K562 (cell line): ENCODE results near the gene ATG12. TPM values are rescaled to one million over a fixed set of nuclear protein-coding genes. Genes with fewer than 3 reads are reported as not detected.

Experiments
- CEBPB ChIP-seq: fragments of 450-650 bp; IDR thresholded peaks from 2 replicates; pipeline ENCODE4 v1.6.1; 2016; ENCODE audit warnings: missing genetic modification characterization, missing compliant biosample characterization
- HCFC1 ChIP-seq: IDR thresholded peaks from 2 replicates; pipeline ENCODE4 v1.6.1; 2012; ENCODE audit warnings: low read depth, low read length, improper control_type of control experiment
- KHSRP ChIP-seq: fragments of 450-650 bp; IDR thresholded peaks from 2 replicates; pipeline ENCODE4 v1.6.1; 2017
- SAFB2 ChIP-seq: fragments of 200-400 bp; formaldehyde crosslinking; IDR thresholded peaks from 2 replicates; pipeline ENCODE4 v1.6.1; 2018; ENCODE audit warnings: borderline replicate concordance, low read length, low read depth, moderate library complexity; ENCODE audit not compliant: severe bottlenecking
- SMARCA4 ChIP-seq: fragments of 450-650 bp; IDR thresholded peaks from 2 replicates; pipeline ENCODE4 v1.6.1; 2016
- ZNF696 ChIP-seq: fragments of 250-450 bp; sonication (Bioruptor Pico); conservative IDR thresholded peaks from 2 replicates; pipeline ENCODE4 v1.4.0; 2020; ENCODE audit warnings: mild to moderate bottlenecking, moderate library complexity
- polyA plus RNA-seq, 8 experiments: library from polyadenylated mRNA; depleted of rRNA in 4 of 8; stranded (reverse) in 5 of 8; unstranded in 3 of 8; fragments of >200 nt; fragmentation: Nextera tagmentation in 2 of 8; fragmentation: Illumina TruSeq in 1 of 8; extraction: Ambion mirVana in 2 of 8; extraction: Trizol in 1 of 8; gene quantifications; 2 replicates each; pipeline versions ENCODE4 v1.2.1 to v1.2.3, GENCODE V29; 2011 to 2014; ENCODE audit warnings: inconsistent platforms in 1 of 8, missing spikeins in 1 of 8
- total RNA-seq, 7 experiments: library from RNA; depleted of rRNA in 6 of 7; stranded (reverse); fragments of >200 nt in 6 of 7; fragmentation: Illumina TruSeq in 2 of 7; extraction: Trizol in 2 of 7; gene quantifications; 2 replicates each; pipeline versions ENCODE4 v1.2.1 to v1.2.3, GENCODE V29; 2011 to 2021; ENCODE audit warnings: low replicate concordance in 1 of 7
- TF ChIP-seq, protein P1 (sequence below), 2 experiments: fragments of 250-450 bp in 1 of 2; fragments of 450-650 bp in 1 of 2; sonication (Bioruptor Pico) in 1 of 2; IDR thresholded peaks; 2 replicates each; pipeline versions ENCODE4 v1.6.1 to v1.8.0; 2016 to 2021; ENCODE audit warnings: mild to moderate bottlenecking in 2 of 2, moderate library complexity in 2 of 2, missing compliant biosample characterization in 1 of 2, missing genetic modification characterization in 1 of 2
- TF ChIP-seq, protein P2 (sequence below): sonication (generic); formaldehyde crosslinking; IDR thresholded peaks from 2 replicates; pipeline ENCODE4 v1.8.0; 2022; ENCODE audit warnings: missing genetic modification reagents, mild to moderate bottlenecking, borderline replicate concordance
- TF ChIP-seq, protein P3 (sequence below): fragments of 150-350 bp; conservative IDR thresholded peaks from 2 replicates; pipeline ENCODE4 v1.6.1; 2014; ENCODE audit warnings: low read length

ATG12 gene
- total and polyA plus RNA-seq, 9 of the 15 experiments (the other 6 are each of a cell fraction or from before 2014, with no cell fraction given): 21.6 to 132 (median 61.3) TPM

DNA sequence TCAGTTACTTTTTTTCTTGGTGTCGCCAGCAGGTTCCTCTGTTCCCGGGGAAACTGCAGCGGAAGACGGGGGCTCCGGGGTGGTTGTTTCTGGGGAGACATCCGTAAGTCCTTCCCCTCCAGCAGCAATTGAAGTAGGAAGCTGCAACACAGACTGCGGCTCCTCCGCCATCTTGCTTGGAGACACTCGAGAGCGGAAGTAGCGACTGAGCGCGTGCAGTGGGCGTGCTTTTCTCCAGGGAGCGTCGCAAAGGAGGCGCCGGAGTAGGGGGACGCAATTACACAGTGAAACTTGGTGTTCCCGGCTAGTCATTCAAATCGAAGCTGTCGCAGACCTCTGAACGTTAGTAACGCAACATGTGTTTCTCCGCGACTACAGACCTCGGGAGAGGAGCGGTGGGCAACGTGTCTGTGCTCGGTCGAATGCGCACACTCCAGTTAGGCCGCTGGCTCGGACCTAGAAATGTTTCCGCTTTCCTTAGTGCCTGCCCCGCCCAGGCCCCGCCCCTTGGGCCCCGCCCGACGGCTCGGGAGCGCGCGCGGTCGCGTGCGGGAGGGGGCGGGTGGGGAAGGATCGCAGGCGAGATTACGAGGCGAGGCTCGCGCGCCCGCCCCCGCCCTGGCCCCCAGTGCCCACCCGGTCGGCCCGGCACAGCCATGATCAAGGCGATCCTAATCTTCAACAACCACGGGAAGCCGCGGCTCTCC is at the start of gene ATG12, which contains the start of gene AP3S1 (continued):
- TF ChIP-seq, protein P1, sequence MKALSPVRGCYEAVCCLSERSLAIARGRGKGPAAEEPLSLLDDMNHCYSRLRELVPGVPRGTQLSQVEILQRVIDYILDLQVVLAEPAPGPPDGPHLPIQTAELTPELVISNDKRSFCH (CRISPR knock-in tag; IDR thresholded peaks at IDR 0.05): no peak
- TF ChIP-seq, protein P1 (tag; IDR thresholded peaks at IDR 0.05): no peak
- TF ChIP-seq, protein P2, sequence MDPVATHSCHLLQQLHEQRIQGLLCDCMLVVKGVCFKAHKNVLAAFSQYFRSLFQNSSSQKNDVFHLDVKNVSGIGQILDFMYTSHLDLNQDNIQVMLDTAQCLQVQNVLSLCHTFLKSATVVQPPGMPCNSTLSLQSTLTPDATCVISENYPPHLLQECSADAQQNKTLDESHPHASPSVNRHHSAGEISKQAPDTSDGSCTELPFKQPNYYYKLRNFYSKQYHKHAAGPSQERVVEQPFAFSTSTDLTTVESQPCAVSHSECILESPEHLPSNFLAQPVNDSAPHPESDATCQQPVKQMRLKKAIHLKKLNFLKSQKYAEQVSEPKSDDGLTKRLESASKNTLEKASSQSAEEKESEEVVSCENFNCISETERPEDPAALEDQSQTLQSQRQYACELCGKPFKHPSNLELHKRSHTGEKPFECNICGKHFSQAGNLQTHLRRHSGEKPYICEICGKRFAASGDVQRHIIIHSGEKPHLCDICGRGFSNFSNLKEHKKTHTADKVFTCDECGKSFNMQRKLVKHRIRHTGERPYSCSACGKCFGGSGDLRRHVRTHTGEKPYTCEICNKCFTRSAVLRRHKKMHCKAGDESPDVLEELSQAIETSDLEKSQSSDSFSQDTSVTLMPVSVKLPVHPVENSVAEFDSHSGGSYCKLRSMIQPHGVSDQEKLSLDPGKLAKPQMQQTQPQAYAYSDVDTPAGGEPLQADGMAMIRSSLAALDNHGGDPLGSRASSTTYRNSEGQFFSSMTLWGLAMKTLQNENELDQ: no peak
- TF ChIP-seq CEBPB (tag) (no peak), SMARCA4 (0 out of 2 replicates have a peak, but pooled peaks have one; percentile 9), SAFB2 (no peak), HCFC1 (peak; percentile 51; the same call in 1 of the 2 replicates), ZNF696 (CRISPR knock-in tag) (no peak), KHSRP (no peak)
- TF ChIP-seq, protein P3, sequence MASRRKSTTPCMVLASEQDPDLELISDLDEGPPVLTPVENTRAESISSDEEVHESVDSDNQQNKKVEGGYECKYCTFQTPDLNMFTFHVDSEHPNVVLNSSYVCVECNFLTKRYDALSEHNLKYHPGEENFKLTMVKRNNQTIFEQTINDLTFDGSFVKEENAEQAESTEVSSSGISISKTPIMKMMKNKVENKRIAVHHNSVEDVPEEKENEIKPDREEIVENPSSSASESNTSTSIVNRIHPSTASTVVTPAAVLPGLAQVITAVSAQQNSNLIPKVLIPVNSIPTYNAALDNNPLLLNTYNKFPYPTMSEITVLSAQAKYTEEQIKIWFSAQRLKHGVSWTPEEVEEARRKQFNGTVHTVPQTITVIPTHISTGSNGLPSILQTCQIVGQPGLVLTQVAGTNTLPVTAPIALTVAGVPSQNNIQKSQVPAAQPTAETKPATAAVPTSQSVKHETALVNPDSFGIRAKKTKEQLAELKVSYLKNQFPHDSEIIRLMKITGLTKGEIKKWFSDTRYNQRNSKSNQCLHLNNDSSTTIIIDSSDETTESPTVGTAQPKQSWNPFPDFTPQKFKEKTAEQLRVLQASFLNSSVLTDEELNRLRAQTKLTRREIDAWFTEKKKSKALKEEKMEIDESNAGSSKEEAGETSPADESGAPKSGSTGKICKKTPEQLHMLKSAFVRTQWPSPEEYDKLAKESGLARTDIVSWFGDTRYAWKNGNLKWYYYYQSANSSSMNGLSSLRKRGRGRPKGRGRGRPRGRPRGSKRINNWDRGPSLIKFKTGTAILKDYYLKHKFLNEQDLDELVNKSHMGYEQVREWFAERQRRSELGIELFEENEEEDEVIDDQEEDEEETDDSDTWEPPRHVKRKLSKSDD: no peak
